Smooth muscle cell of the brain vasculature (primary cell): Measurements from ENCODE around the gene EXOC7.
"Not testable (repeated sequence)": the region's sequence is repeated elsewhere in the genome, so short reads cannot be mapped to it uniquely, and the experiment has no call there.

Experiments
- DNase-seq: peaks from one replicate; pipeline ENCODE4 v3.0.0-alpha.2; 2012; ENCODE audit warnings: low read depth, low spot score

The EXOC7 gene

DNA sequence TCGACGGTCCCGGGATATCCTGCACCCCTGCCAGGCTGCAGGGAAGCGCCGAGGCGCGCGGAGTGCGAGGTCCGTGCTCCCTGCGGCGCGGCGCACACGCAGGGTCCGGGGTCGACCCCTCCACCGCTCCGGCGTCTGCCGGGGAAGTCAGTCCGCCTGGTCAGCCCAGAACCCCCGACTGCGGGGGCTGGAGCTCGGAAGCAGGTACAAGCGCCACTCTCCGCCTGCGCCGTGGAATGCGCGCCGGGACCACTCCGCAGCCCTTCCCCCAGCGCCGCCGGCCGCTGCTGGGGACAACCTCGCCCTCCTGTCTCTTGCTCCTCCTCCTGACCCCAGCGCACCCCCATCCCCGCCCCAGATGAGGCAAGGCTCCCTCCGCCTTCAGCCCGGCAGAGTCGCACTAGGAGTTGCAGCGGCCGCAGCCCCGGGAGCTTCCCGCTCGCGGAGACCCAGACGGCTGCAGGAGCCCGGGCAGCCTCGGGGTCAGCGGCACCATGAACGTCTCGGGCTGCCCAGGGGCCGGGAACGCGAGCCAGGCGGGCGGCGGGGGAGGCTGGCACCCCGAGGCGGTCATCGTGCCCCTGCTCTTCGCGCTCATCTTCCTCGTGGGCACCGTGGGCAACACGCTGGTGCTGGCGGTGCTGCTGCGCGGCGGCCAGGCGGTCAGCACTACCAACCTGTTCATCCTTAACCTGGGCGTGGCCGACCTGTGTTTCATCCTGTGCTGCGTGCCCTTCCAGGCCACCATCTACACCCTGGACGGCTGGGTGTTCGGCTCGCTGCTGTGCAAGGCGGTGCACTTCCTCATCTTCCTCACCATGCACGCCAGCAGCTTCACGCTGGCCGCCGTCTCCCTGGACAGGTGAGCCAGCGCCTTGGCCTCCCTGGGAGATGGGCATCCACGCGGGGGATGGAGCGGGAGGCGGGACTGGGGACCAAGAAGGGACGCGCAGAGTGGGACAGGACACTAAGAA is 28.9 kb downstream of the EXOC7 start, which contains the start of gene GALR2:
Gene GALR2, plus strand, starts transcription at position 392 of the 974 bp plus-strand sequence. Its CDS starts 103 bp downstream, at position 495.
- no peak for DNase-seq

DNA sequence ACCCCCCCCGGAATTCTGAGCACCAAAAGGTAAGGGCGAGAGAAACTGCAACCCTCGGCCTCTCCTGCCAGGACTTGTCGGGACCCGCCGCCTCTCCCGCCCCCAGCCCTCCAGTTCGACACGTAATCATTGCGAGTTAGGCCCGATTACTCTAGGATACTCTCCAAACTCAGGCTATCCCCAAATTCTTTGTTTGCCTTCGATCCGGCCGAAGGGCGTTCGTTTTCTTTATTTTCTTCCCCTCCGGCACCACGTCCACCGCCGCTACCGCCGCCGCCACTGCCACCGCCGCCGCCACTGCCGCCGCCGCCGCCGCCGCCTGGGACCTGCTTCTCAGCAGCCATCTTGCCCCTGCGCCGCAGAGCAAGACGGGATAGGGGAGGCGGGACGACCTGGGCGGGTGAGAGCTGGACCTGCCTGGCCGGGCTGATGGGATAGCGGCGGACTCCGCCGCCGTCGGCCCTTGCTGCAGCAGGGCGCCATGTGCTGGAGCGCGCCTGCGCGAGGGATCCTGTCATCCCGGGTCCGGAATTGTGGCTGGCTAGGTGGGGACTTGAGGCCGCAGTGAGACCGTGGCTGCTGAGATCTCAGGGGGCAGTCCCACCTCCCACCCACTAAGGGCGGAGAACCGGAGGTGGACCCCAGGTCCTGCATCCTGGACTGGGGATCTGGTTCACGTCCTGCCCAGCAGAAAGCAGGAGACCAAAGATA is 31.3 kb downstream of the EXOC7 start, which contains the start of gene SRP68:
Gene SRP68, minus strand, starts transcription at position 370 of the 711 bp plus-strand sequence. Its CDS starts 26 bp downstream, at position 344.
- DNase-seq, result peak; percentile 76

DNA sequence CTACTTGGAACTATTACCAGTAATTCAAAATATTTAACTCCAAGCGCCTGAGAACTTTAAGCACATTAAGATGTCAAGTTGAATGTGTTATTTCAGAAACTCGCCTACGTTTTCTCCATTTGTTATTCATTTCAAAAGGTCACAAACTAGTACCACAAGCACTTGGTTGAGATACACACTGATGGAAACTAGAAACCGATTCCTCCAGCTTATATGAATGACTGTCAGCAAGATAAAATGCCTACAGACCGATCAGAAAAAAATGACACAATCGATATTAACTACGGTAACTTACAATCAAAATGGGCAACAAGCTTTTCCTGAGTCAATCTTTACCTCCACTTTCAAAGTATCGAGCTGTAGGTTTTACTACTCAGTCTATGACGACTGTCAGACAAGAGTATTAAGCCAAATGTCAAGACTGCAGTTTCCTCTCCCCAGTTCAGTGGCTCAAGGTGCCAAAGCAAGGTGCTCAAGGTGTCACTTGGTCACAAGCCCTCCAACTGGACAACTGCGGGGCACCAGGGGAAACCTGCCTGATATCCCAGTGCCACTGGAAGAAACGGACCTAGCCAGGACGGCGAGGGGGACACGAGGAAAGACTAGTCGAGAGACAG is 31.9 kb downstream of the EXOC7 start:
- no peak for DNase-seq

DNA sequence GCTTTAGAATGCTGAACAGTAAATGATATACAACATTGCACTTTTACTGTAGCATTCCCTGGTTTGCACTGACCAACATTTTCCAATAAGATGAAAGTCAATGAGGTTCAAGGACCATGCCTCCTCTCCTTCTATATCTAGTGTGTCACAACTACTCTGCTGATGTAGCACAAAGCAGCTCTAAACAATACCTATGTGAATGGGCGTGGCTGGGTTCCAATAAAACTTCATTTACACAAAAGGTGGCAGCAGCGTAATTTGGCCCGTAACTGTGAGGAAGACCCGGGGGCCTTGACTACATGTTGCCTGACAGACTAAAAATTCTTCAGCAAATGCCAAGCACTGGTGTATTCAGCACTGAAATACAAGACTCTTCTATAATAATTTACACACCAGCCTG is 37.8 kb downstream of the EXOC7 start:
- DNase-seq, result no peak

DNA sequence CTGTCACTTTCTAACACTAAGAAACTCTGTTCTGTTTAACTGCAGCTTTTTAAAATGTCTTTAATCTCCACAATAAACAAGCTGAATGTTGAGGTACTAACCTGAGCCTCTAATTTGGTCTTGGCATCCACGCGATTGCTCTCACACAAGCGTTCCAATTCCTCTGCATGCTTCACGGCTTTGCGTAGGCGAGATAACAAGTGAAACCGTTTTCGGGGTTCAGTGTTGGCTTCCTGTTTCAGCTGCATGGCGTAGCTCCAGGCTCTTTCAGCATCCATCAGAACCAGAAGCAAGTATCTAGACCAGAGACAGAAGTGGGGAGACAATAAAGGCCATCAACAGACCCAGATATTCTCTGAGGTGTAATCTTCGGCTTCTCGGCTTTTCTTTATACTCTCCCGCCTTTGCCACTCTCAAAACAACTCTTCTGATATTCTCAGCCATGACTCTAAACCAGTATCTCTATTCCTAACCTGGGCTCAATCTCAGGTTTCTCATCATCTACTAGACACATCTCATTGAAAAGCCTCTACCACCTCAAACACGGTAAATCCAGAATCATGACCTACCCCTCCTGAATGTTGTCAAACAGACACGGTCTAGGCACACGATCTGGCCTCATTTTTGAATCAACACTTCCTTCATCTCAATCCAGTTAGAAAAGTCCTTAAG is 39.6 kb downstream of the EXOC7 start:
- DNase-seq, result no peak

DNA sequence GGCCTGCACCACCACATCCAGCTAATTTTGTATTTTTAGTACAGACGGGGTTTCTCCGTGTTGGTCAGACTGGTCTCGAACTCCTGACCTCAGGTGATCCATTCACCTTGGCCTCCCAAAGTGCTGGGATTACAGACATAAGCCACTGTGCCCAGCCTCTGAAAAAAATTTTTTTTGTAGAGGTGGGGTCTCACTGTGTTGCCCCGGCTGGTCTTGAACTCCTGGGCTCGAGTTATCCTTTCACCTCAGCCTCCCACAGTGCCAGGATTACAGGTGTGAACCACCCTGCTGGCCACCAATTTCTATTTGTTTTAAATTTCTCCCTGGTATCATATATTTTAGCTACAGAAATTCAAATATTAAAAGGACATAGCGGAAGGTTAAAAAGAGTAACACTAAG is 45.3 kb downstream of the EXOC7 start:
- DNase-seq, result not testable (repeated sequence)

DNA sequence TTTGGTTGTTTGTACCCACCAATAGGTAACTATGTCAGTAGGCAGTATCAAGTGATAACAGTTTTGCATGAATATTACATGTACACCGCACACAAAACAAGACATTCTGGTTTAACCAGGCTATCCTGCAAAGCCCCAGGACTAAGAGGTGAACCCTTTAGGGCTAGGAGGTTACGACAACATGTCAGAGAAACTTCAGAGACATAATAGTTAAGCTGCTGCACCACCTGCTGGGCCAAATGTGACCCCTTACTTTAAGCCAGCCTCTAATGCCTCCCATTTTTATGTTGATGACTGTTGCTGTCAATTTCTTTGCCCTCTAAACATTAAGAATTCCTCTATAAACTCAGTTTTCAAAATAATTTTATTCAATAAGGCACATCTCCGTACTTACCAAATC is 46.7 kb downstream of the EXOC7 start:
- no peak for DNase-seq

DNA sequence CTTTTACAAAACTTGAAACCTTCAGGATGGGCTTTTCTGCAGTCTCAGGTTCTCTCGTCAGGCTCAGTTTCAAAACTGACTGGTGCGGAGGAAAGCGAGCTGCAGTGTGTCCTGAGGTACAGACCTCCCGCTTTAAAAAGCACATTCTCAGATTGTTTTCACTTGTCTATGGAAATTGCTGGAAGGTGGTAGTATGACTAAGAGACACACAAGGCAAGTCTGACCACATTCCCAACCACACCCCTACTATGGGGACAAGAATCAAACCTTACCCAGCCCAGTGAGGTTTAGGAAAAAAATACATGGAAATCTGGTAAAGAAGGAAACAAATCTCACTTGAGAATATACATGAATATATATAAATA is 49.5 kb downstream of the EXOC7 start:
- DNase-seq, result no peak

DNA sequence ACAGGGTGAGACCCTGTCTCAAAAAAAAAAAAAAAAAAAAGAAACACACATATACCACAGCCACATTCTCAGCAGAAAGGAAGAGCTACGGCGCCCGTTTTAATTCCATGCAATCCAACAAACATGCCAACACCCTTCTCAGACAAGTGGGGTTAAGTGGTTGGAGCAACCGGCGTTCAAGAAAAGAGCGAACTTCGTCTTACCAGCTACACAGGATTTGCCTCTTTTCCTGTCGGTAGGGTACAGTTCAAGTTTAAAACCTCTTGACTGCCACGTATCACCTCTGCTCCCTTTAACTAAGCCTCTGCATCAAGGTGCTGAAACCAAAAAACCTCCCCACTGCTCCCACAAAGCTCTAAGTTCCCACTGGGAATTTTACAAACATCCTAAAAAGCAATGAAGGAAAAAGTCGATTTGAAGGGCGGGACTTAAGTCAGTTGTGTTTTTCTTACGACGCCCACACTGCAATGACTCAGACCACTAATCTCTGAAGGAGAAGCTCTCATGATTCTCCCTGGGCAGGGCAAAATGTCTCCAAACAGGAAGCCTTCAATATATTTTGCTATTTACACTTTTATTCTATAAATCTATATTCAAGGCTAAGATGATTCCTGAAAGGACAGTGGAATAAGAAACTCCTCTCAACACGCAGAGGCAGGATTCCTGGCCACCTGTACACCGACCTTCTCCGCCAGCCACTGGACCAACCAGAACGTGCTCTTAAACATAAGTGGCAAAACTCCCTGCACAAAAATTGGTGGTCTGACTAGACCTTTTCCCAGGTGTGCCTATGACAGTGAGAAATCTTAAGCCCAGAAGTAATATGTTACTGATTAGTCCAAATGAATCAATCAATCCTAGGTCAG is 50.1 kb downstream of the EXOC7 start:
- no peak for DNase-seq

DNA sequence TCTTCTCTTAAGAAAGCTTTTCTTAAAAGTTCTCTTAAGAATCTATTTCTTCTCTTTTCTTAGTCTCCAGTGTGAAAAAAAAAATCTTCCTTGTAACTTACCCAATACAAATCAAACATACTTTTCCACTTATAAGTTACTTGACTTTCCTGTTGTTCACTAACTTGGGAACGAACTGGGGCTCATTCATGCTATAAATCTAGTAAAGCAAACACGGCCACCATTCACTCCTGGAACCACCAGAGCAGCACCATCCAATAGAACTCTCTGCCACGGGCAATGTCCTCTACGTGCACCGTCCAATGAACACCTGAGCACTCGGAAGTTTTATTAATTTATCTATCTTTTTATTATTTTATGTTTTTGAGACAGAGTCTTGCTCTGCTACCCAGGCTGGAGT is 52.0 kb downstream of the EXOC7 start:
- no peak for DNase-seq

DNA sequence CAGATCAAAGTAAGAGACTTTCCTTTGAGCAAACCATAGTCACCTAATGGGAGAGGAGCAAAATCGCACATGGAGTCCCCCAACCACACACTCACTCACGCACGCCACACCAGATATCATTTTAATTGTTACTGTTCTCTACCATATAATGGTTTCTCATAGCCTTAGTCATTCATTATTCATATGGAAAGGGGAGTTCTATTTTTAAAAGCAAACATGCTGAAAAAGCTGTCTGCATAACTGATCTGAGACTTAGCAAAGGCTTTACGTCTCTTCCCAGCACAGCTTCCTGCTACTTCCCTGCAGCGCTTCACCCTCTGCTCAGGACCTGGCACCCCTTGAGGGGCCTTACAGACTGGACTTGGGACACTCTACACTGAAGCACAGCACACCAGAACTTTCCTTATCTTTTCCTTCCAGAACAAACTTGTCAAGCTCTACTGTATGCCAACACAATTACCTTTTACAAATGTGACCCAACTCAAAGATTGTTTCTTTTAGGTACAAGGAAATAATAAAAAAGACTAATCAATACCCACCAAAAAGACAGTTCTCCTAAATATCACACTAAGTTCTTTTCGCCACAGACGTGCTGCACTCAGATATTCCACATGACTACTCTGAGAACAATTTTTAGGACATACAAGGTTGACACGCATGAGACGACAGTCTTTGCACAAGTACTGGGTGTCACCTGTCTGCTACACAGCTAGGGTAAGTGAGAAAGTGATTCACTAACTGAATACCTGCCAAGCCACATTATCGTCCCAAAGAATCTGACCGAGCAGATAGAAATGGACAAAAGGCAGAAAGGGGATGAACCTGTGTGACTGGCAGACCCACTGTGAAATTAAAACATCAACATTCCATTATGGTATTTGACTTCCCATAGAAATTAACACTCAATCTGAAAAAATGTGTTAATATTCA is 52.8 kb downstream of the EXOC7 start:
- no peak for DNase-seq

DNA sequence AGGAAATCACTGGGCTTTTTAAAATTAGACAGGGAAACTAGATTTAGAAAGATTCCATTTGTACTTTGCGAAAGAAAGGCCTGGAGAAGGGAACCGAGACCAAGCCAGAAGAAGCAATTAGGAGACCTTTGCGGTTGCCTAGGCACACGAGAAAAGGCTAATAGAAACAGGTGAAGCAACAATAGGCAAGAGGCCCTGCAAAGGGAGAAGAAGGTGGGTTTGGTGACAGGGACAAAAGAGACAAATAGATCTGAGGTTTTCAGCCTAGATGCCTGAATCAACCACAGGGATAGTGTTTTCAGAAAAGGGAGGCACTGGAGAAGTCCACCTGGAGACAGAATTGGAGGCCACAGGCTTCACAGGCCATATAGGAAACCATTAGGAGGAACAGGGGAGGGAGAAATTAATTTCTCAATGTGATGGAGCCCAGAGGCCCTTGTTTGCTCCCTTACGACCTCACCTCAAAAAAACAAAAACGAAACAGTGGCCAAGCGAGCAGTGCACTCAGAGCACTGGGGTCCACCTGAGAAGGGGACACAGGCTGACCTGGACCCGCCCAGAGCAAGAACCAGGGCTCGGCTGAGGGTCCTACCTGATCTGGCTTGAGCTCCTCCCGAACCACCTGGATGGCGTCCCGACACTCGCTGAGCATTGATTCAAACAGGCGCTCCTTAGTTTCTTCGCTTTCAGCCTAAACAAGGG is 53.6 kb downstream of the EXOC7 start:
- no peak for DNase-seq

DNA sequence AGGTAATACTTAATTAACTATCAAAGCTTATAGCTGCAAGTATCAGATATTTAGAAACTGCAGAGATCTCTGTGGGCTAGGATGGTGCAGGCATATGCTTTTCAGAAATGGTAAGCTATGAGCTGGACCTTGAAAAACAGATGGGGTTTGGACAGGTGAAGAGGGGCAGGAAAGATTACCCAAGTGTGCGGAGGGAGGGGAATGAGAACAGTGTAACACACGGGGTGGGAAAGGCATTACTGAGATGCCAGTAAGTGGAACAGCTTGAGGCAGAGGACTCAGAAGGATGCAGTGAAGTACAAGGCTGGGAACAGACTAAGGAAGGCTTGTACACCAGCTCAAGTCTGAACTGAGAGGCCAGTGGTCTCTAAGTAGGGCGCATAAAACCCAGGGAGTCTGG is 54.3 kb downstream of the EXOC7 start:
- DNase-seq, result no peak

DNA sequence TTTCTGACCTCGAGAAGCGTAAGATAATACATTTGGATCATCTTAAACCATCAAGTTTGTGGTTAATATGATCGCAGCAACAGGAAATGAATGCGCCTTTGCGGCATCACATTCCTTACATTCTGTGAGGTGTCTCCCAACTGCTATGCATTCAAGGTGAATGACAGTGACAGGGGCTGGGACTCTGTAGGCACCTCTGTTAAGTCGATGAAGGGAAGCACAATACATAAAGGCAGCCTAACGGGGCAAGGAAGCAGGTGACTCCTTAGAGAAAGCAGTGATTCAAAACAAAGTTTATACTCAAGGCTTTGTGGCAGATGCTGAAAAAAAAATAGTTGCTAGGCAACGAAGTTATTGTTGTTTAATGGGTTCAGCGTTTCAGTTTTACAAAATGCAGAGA is 54.9 kb downstream of the EXOC7 start:
- no peak for DNase-seq

DNA sequence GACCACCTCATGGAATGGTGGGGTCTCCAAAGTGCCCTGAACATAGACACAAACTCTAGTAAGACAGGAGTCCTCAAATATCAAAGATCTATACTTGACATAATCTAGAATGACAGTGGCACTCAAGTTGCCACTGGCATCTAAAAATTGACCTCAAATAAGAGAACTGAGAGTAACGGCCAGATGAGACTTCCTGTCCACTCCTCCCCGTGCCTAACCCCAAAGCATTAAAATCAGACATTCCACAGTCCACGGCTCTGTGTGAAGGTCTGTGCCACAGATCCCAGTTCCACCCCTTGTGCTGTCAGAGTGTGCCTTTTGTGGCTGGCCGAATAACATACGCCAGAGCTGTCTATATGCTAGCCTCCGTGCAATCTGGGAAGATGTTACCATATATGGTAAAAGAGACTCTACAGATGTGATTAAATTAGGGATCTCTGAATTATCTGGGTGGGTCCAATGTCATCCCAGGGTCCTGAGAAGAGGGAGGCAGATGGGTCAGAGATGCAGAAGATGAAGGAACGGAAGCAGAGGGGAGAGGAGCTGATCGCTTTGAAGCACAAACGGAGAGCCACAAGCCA is 55.5 kb downstream of the EXOC7 start:
- no peak for DNase-seq

DNA sequence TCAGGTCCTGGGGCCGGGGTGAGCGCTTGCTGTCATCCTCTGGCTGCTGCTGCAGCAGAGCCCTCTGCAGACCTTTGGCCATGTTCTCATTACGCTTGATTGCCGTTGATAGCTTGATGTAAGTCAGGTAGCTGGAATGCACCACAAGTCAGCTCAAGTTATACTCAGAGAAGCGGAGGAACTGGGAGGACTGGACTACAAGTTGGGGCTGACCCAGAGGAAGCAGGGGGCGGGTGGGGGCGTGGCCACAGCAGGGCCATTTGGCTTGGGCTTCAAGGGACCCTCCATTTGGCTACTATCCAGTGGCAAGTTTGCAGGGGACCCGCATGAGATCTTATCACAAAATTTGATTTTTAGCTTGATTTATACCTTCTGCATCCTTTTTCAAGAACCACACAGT is 57.5 kb downstream of the EXOC7 start:
- DNase-seq, result no peak

DNA sequence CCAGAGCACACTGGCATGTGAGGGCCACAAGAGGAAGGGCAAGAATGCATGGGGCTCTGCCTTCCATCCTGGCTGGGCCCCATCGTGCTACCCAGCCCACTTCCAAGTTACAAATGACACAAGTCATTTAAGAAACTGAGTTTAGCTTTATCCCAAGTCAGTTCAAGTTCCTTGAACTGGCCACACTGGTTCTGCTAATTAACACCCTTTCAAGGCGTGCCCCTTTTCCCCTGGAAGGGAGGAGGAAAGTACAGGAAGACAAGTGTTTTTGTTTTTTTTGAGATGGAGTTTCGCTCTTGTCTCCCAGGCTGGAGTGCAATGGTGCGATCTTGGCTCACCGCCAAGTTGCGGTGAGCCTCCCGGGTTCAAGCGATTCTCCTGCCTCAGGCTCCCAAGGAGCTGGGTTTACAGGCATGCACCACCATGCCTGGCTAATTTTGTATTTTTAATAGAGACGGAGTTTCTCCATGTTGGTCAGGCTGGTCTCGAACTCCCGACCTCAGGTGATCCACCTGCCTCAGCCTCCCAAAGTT is 59.0 kb downstream of the EXOC7 start:
- not testable (repeated sequence) for DNase-seq

DNA sequence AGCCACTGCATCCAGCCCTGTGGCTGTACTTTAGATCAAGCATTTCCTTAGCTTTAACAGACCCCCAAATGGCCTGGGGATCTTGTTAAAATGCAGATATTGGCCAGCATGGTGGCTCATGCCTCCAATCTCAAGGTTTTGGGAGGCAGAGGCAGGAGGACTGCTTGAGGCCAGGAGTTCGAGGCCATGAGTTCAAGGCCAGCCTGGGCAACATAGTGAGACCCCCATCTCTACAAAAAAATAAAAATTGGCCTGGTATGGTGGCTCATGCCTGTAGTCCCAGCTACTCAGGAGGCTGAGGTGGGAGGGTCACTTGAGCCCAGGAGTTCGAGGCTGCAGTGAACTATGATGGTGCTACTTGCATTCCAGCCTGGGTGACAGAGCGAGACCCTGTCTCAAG is 60.7 kb downstream of the EXOC7 start:
- DNase-seq, result not testable (repeated sequence)
